Measurements from ENCODE around the gene CALR. TPM values are rescaled to one million over a fixed set of nuclear protein-coding genes. Genes with fewer than 3 reads are reported as not detected.

CALR gene
- total and polyA plus RNA-seq, 9 of the 15 experiments (the other 6 are each of a cell fraction or from before 2014, with no cell fraction given), result 126 to 811 (median 642) TPM

- TF ChIP-seq HMG20A (CRISPR knock-in tag; conservative IDR thresholded peaks at IDR 0.05) (no peak), ZFX (CRISPR knock-in tag; IDR thresholded peaks at IDR 0.05) (no peak), CEBPG (CRISPR knock-in tag; IDR thresholded peaks at IDR 0.05) (peak; percentile 14; the same call in 1 of the 2 replicates), CEBPG (tag; conservative IDR thresholded peaks at IDR 0.05 in 1 of 2, IDR thresholded peaks at IDR 0.05 in 1 of 2) (no peak), ADNP (tag; IDR thresholded peaks at IDR 0.05) (no peak)
- TF ChIP-seq, protein P1, sequence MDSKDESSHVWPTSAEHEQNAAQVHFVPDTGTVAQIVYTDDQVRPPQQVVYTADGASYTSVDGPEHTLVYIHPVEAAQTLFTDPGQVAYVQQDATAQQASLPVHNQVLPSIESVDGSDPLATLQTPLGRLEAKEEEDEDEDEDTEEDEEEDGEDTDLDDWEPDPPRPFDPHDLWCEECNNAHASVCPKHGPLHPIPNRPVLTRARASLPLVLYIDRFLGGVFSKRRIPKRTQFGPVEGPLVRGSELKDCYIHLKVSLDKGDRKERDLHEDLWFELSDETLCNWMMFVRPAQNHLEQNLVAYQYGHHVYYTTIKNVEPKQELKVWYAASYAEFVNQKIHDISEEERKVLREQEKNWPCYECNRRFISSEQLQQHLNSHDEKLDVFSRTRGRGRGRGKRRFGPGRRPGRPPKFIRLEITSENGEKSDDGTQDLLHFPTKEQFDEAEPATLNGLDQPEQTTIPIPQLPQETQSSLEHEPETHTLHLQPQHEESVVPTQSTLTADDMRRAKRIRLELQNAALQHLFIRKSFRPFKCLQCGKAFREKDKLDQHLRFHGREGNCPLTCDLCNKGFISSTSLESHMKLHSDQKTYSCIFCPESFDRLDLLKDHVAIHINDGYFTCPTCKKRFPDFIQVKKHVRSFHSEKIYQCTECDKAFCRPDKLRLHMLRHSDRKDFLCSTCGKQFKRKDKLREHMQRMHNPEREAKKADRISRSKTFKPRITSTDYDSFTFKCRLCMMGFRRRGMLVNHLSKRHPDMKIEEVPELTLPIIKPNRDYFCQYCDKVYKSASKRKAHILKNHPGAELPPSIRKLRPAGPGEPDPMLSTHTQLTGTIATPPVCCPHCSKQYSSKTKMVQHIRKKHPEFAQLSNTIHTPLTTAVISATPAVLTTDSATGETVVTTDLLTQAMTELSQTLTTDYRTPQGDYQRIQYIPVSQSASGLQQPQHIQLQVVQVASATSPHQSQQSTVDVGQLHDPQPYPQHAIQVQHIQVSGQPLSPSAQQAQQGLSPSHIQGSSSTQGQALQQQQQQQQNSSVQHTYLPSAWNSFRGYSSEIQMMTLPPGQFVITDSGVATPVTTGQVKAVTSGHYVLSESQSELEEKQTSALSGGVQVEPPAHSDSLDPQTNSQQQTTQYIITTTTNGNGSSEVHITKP (IDR thresholded peaks at IDR 0.05; ENCODE audit: partially characterized antibody), result no peak
These were observed 21.1 kb downstream of the CALR start (continued) for GRCh38 chr19:12959481-12959880.
